ENCODE measurements around the gene LRRC75A. TPM values are rescaled to one million over a fixed set of nuclear protein-coding genes. Genes with fewer than 3 reads are reported as not detected.

Gene LRRC75A
- total RNA-seq, 1 experiment from 2014 or later = 1.2 TPM

- DNase-seq (ENCODE audit: low read depth, low spot score) = no peak
- BruUV-seq (replicated peaks) = no TSS peak
- no peaks in the 10 kb centered on the region for H3K27me3 ChIP-seq (ENCODE audit: control insufficient read depth, insufficient read depth, low read length)
- no peaks in the 10 kb centered on the region; the same call in 1 of the 2 replicates for H3K4me1 ChIP-seq (ENCODE audit: control insufficient read depth, insufficient read depth, low read length)
- H3K9me3 ChIP-seq (ENCODE audit: control insufficient read depth, insufficient read depth, low read depth, low read length) = no peaks in the 10 kb centered on the region
- intact Hi-C loops (cut with micrococcal nuclease; ENCODE audit: unreplicated experiment) = no loop called here
- H3K4me3 ChIP-seq (ENCODE audit: low read depth in 2 of 2, low read length in 2 of 2) = no peak overlapping the region
- no peak overlapping the region for H3K27ac ChIP-seq (ENCODE audit: low read length)
- CTCF ChIA-PET = interaction anchor here (0.6 kb wide), 1 partner anchor 64 kb away, joined by 4 read pairs; no protein-coding TSS in a partner anchor
- in situ Hi-C loops (cut with HindIII; ENCODE audit: low pct_unique_long_range_greater_than_20kb, low sequenced_read_pairs) = no loop called here
- H3K36me3 ChIP-seq (ENCODE audit: control insufficient read depth, insufficient read depth, low read length) = no peaks in the 10 kb centered on the region
- no peak for ATAC-seq
- POLR2A ChIA-PET = interaction anchor here (0.6 kb wide), 1 partner anchor 48 kb away, joined by 15 read pairs; no protein-coding TSS in a partner anchor
- no peak for TF ChIP-seq POLR2AphosphoS5 (IDR thresholded peaks at IDR 0.05; ENCODE audit: low read depth, low read length)
- TF ChIP-seq CTCF (IDR thresholded peaks at IDR 0.05) = no peak
- no peak for TF ChIP-seq SIN3A (IDR thresholded peaks at IDR 0.05; ENCODE audit: borderline replicate concordance, insufficient read depth, low read depth, low read length)
These were observed 31.0 kb downstream of the LRRC75A start for GRCh38 chr17:16460796-16461605.

DNA sequence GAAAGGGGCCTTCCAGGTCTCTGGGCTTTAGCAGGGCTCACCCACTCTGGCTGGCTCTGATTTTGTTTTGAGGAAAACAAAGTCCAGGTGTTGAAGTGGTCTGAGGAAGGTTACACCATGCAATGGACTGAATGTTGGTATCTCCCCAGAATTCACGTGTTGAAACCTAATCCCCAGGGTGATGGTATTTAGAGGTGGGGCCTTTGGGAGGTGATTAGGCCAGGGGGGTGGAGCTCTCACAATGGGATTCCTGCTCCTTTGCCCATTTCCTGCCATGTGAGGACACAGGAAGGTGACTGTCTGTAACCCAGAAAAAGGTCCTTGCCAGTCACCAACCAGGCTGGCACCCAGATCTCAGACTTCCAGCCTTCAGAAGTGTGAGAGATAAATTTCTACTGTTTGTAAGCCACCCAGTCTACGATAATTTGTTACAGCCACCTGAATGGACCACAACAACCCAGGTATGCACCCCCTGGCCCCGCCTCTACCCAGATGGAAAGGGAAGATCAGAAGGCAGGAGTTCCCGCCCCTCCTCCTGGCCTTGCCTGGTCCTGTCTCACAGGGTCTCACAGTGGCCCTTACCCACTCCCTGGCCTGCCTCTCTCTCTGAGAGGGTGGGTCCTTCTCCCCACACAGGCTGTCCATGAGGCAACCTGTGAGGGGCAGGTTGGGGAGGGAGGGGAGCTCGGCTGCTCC, 32.0 kb downstream of the LRRC75A start:
- Histone ChIP-seq H3K4me3 (ENCODE audit: low read depth in 2 of 2, low read length in 2 of 2) (no peak overlapping the region), H3K27me3 (ENCODE audit: control insufficient read depth, insufficient read depth, low read length) (no peaks in the 10 kb centered on the region), H3K9me3 (ENCODE audit: control insufficient read depth, insufficient read depth, low read depth, low read length) (no peaks in the 10 kb centered on the region), H3K4me1 (ENCODE audit: control insufficient read depth, insufficient read depth, low read length) (no peaks in the 10 kb centered on the region; the same call in 1 of the 2 replicates), H3K27ac (ENCODE audit: low read length) (no peak overlapping the region), H3K36me3 (ENCODE audit: control insufficient read depth, insufficient read depth, low read length) (no peaks in the 10 kb centered on the region)
- ATAC-seq (no peak), DNase-seq (ENCODE audit: low read depth, low spot score) (no peak)
- ChIA-PET POLR2A (interaction anchor here (0.6 kb wide), 1 partner anchor 49 kb away, joined by 15 read pairs; no protein-coding TSS in a partner anchor), CTCF (no interaction called here)
- no TSS peak for BruUV-seq (replicated peaks)
- in situ Hi-C loops (cut with HindIII; ENCODE audit: low pct_unique_long_range_greater_than_20kb, low sequenced_read_pairs) (no loop called here), intact Hi-C loops (cut with micrococcal nuclease; ENCODE audit: unreplicated experiment) (no loop called here)
- TF ChIP-seq SIN3A (IDR thresholded peaks at IDR 0.05; ENCODE audit: borderline replicate concordance, insufficient read depth, low read depth, low read length) = no peak
- no peak for TF ChIP-seq POLR2AphosphoS5 (IDR thresholded peaks at IDR 0.05; ENCODE audit: low read depth, low read length)
- no peak for TF ChIP-seq CTCF (IDR thresholded peaks at IDR 0.05)
- TF ChIP-seq TCF7L2 (IDR thresholded peaks at IDR 0.05; ENCODE audit: low read depth, low read length) = no peak
- TF ChIP-seq REST (IDR thresholded peaks at IDR 0.05; ENCODE audit: insufficient read depth in 1 of 2, low read depth in 2 of 2, low read length in 1 of 2) = no peak

All from Panc1 (cell line).